ENCODE data around the gene DDX20. TPM values are rescaled to one million over a fixed set of nuclear protein-coding genes. Genes with fewer than 3 reads are reported as not detected.

The DDX20 gene
- total and polyA plus RNA-seq, 4 donors: 6.0 to 14.4 (median 8.0) TPM

- WGBS, 2 donors: 89 to 92% methylated on average over 4 of the region's 4 CpGs
- Histone ChIP-seq H3K36me3 (ENCODE audit: control insufficient read depth in 4 of 4, insufficient read depth in 4 of 4, low read length in 4 of 4) (peaks cover 0 to 8% (median 0%) of the 10 kb centered on the region in 4 donors), H3K27ac (ENCODE audit: low read depth in 1 of 2, low read length in 1 of 2) (no peak overlapping the region), H3K9ac (ENCODE audit: insufficient read depth in 1 of 2, low read length in 2 of 2) (no peak overlapping the region), H3K4me3 (no peak overlapping the region), H3K9me3 (ENCODE audit: control insufficient read depth in 4 of 4, insufficient read depth in 3 of 4, low read length in 3 of 4) (no peaks in the 10 kb centered on the region), H3K4me1 (ENCODE audit: control insufficient read depth in 5 of 5, insufficient read depth in 5 of 5, low read length in 5 of 5) (peaks cover 7 to 42% (median 18%) of the 10 kb centered on the region in 5 donors), H3K27me3 (ENCODE audit: control insufficient read depth in 3 of 3, insufficient read depth in 3 of 3, low read length in 2 of 3) (no peaks in the 10 kb centered on the region)
- no peak for ATAC-seq (ENCODE audit: insufficient read depth, low FRiP score)
- TF ChIP-seq CTCF (IDR thresholded peaks at IDR 0.05; ENCODE audit: control extremely low read depth, extremely low read depth): no peak
- no peak for DNase-seq
Observed at GRCh38 chr1:111730706-111731105, 25.0 kb upstream of the DDX20 start.

DNA sequence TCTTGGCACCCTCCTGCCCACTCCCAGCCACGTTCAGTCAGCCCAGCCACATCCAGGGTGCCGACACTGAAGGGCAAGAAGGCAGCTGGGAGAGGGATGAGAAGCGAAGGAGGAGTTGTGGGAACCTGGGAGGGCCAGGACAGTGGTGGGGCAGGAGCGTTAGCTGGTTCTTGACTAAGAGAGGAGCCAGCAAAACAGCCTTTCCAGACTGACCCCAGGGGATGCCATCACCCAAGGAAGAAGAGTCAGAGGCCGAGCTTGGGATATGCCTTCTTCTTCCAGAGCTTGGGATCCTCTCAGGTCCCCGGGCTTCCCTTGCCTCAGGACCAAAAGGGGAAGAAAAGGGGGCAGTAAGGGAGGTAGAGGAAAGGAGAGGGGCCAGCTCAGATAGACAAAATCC lies 23.7 kb upstream of the DDX20 start:
- 81 to 84% methylated on average over 6 of the region's 6 CpGs for WGBS, 2 donors
- ATAC-seq (ENCODE audit: insufficient read depth, low FRiP score) (no peak), DNase-seq (no peak)
- no peaks in the 10 kb centered on the region for H3K27me3 ChIP-seq (ENCODE audit: control insufficient read depth in 3 of 3, insufficient read depth in 3 of 3, low read length in 2 of 3)
- H3K9me3 ChIP-seq (ENCODE audit: control insufficient read depth in 4 of 4, insufficient read depth in 3 of 4, low read length in 3 of 4): no peaks in the 10 kb centered on the region
- H3K27ac ChIP-seq (ENCODE audit: low read depth in 1 of 2, low read length in 1 of 2): no peak overlapping the region
- H3K9ac ChIP-seq (ENCODE audit: insufficient read depth in 1 of 2, low read length in 2 of 2): no peak overlapping the region
- no peak for TF ChIP-seq CTCF (IDR thresholded peaks at IDR 0.05; ENCODE audit: control extremely low read depth, extremely low read depth)
- no peak overlapping the region for H3K4me3 ChIP-seq
- H3K36me3 ChIP-seq (ENCODE audit: control insufficient read depth in 4 of 4, insufficient read depth in 4 of 4, low read length in 4 of 4): peaks cover 0 to 2% (median 0%) of the 10 kb centered on the region in 4 donors
- H3K4me1 ChIP-seq (ENCODE audit: control insufficient read depth in 5 of 5, insufficient read depth in 5 of 5, low read length in 5 of 5): peaks cover 18 to 55% (median 24%) of the 10 kb centered on the region in 5 donors

GRCh38 chr1:111732718-111733117 lies 23.0 kb upstream of the DDX20 start:
- Histone ChIP-seq H3K36me3 (ENCODE audit: control insufficient read depth in 4 of 4, insufficient read depth in 4 of 4, low read length in 4 of 4) (no peaks in the 10 kb centered on the region), H3K27me3 (ENCODE audit: control insufficient read depth in 3 of 3, insufficient read depth in 3 of 3, low read length in 2 of 3) (peaks cover 0 to 6% (median 0%) of the 10 kb centered on the region in 3 donors), H3K4me3 (no peak overlapping the region), H3K27ac (ENCODE audit: low read depth in 1 of 2, low read length in 1 of 2) (peak overlapping the region; percentile 37 to 77), H3K4me1 (ENCODE audit: control insufficient read depth in 5 of 5, insufficient read depth in 5 of 5, low read length in 5 of 5) (peaks cover 20 to 62% (median 24%) of the 10 kb centered on the region in 5 donors), H3K9me3 (ENCODE audit: control insufficient read depth in 4 of 4, insufficient read depth in 3 of 4, low read length in 3 of 4) (no peaks in the 10 kb centered on the region), H3K9ac (ENCODE audit: insufficient read depth in 1 of 2, low read length in 2 of 2) (no peak overlapping the region)
- ATAC-seq (ENCODE audit: insufficient read depth, low FRiP score) (no peak), DNase-seq (no peak)
- no peak for TF ChIP-seq CTCF (IDR thresholded peaks at IDR 0.05; ENCODE audit: control extremely low read depth, extremely low read depth)
- WGBS, 2 donors: 92 to 95% methylated on average over 7 of the region's 7 CpGs

All from lung (tissue), 12 donors.